H9 (cell line): Measurements from ENCODE around the gene ATXN7. TPM values are rescaled to one million over a fixed set of nuclear protein-coding genes. Genes with fewer than 3 reads are reported as not detected.

Experiments used
- DNase-seq: peaks from one replicate; pipeline ENCODE4 v3.0.0-alpha.2; 2017
- H2AFZ ChIP-seq: one replicate; pipeline ENCODE4 v1.6.1; 2013; ENCODE audit warnings: mild to moderate bottlenecking, low read length, control low read depth, moderate library complexity
- H2AK5ac ChIP-seq: 2 replicates; pipeline ENCODE4 v1.6.1; 2013; ENCODE audit warnings: low read length, control low read depth, mixed read lengths; ENCODE audit not compliant: insufficient read length
- H2BK120ac ChIP-seq: one replicate; pipeline ENCODE4 v1.6.1; 2013; ENCODE audit warnings: low read depth, mild to moderate bottlenecking, low read length, control low read depth, inconsistent platforms; ENCODE audit not compliant: poor library complexity, severe bottlenecking
- H2BK12ac ChIP-seq: 2 replicates; pipeline ENCODE4 v1.6.1; 2013; ENCODE audit warnings: low read length, control low read depth, mixed read lengths, low read depth; ENCODE audit not compliant: insufficient read length
- H2BK15ac ChIP-seq: 2 replicates; pipeline ENCODE4 v1.6.1; 2013; ENCODE audit warnings: low read depth, low read length, control low read depth
- H2BK20ac ChIP-seq: one replicate; pipeline ENCODE4 v1.6.1; 2013; ENCODE audit warnings: low read depth, mild to moderate bottlenecking, low read length, control low read depth, inconsistent platforms; ENCODE audit not compliant: poor library complexity, severe bottlenecking
- H2BK5ac ChIP-seq: 2 replicates; pipeline ENCODE4 v1.6.1; 2013; ENCODE audit warnings: low read length, control low read depth, mixed read lengths; ENCODE audit not compliant: insufficient read length
- H3K14ac ChIP-seq: 2 replicates; pipeline ENCODE4 v1.6.1; 2013; ENCODE audit warnings: low read length, control low read depth; ENCODE audit not compliant: insufficient read depth
- H3K18ac ChIP-seq: 2 replicates; pipeline ENCODE4 v1.6.1; 2013; ENCODE audit warnings: low read depth, mild to moderate bottlenecking, mixed read lengths, low read length, control low read depth; ENCODE audit not compliant: insufficient read length
- H3K23ac ChIP-seq: 2 replicates; pipeline ENCODE4 v1.6.1; 2013; ENCODE audit warnings: low read length, control low read depth, mixed read lengths, low read depth; ENCODE audit not compliant: insufficient read length
- H3K23me2 ChIP-seq: 2 replicates; pipeline ENCODE4 v1.6.1; 2013; ENCODE audit warnings: low read depth, mild to moderate bottlenecking, mixed read lengths, low read length, control low read depth; ENCODE audit not compliant: insufficient read length, poor library complexity, severe bottlenecking
- H3K27ac ChIP-seq: 2 replicates; pipeline ENCODE4 v1.5.1; 2013; ENCODE audit warnings: low read length, control low read depth, mixed read lengths, low read depth; ENCODE audit not compliant: insufficient read length
- H3K27me3 ChIP-seq: 2 replicates; pipeline ENCODE4 v1.6.1; 2013; ENCODE audit warnings: low read length, control low read depth, inconsistent platforms; ENCODE audit not compliant: insufficient read depth
- H3K4ac ChIP-seq: 2 replicates; pipeline ENCODE4 v1.6.1; 2013; ENCODE audit warnings: low read depth, mild to moderate bottlenecking, control low read depth, inconsistent platforms, low read length, moderate library complexity
- H3K4me1 ChIP-seq: 2 replicates; pipeline ENCODE4 v1.6.1; 2013; ENCODE audit warnings: low read length, control low read depth, inconsistent platforms; ENCODE audit not compliant: insufficient read depth
- H3K4me2 ChIP-seq: 2 replicates; pipeline ENCODE4 v1.6.1; 2013; ENCODE audit warnings: low read length, control low read depth, mixed read lengths; ENCODE audit not compliant: insufficient read length, insufficient read depth
- H3K56ac ChIP-seq: 2 replicates; pipeline ENCODE4 v1.6.1; 2013; ENCODE audit warnings: low read depth, mild to moderate bottlenecking, mixed read lengths, low read length, control low read depth; ENCODE audit not compliant: insufficient read length
- H3K79me1 ChIP-seq: 2 replicates; pipeline ENCODE4 v1.6.1; 2013; ENCODE audit warnings: low read depth, mild to moderate bottlenecking, moderate library complexity, low read length, control low read depth, inconsistent platforms; ENCODE audit not compliant: insufficient read depth, poor library complexity, severe bottlenecking
- H3K79me2 ChIP-seq: 2 replicates; pipeline ENCODE4 v1.6.1; 2013; ENCODE audit warnings: low read length, control low read depth, inconsistent platforms; ENCODE audit not compliant: insufficient read depth
- H3K9ac ChIP-seq: 2 replicates; pipeline ENCODE4 v1.6.1; 2013; ENCODE audit warnings: low read length, control low read depth, mixed read lengths; ENCODE audit not compliant: insufficient read length; ENCODE audit errors: extremely low read depth
- H3K9me3 ChIP-seq: one replicate; pipeline ENCODE4 v1.6.1; 2013; ENCODE audit warnings: low read depth, low read length, inconsistent platforms; ENCODE audit not compliant: control insufficient read depth
- H3T11ph ChIP-seq: one replicate; pipeline ENCODE4 v1.6.1; 2013; ENCODE audit warnings: mild to moderate bottlenecking, low read length, control low read depth, inconsistent platforms
- H4K20me1 ChIP-seq: one replicate; pipeline ENCODE4 v1.6.1; 2013; ENCODE audit not compliant: control insufficient read depth, insufficient read length, insufficient read depth
- H4K5ac ChIP-seq: 2 replicates; pipeline ENCODE4 v1.6.1; 2013; ENCODE audit warnings: low read depth, mild to moderate bottlenecking, mixed read lengths, low read length, control low read depth; ENCODE audit not compliant: insufficient read length
- H4K8ac ChIP-seq: replicated peaks from 2 replicates; pipeline ENCODE4 v1.6.1; 2013; ENCODE audit warnings: low read length, control low read depth, mixed read lengths, low read depth; ENCODE audit not compliant: insufficient read length
- H4K91ac ChIP-seq: 2 replicates; pipeline ENCODE4 v1.6.1; 2013; ENCODE audit warnings: low read depth, mild to moderate bottlenecking, moderate library complexity, mixed read lengths, low read length, control low read depth; ENCODE audit not compliant: insufficient read length
- H3K27ac Mint-ChIP-seq, 3 experiments: 2 replicates in 2 of 3; 3 replicates in 1 of 3; pipeline ENCODE4 v1.8.0; 2020 to 2021; ENCODE audit warnings: mixed read lengths in 3 of 3, mild to moderate bottlenecking in 1 of 3, moderate library complexity in 1 of 3
- H3K27me3 Mint-ChIP-seq: 2 replicates; pipeline ENCODE4 v1.8.0; 2021; ENCODE audit warnings: low read depth, mild to moderate bottlenecking, moderate library complexity, mixed read lengths
- H3K36me3 Mint-ChIP-seq, 3 experiments: 2 replicates in 2 of 3; 3 replicates in 1 of 3; pipeline ENCODE4 v1.8.0; 2020 to 2021; ENCODE audit warnings: low read depth in 3 of 3, mixed read lengths in 3 of 3; ENCODE audit not compliant: insufficient read depth in 1 of 3
- H3K4me1 Mint-ChIP-seq, 2 experiments: 2 replicates each; pipeline ENCODE4 v1.8.0; 2020; ENCODE audit warnings: mixed read lengths in 2 of 2
- H3K4me3 Mint-ChIP-seq, 2 experiments: 2 replicates in 1 of 2; 3 replicates in 1 of 2; pipeline ENCODE4 v1.8.0; 2020 to 2021; ENCODE audit warnings: mild to moderate bottlenecking in 2 of 2, mixed read lengths in 2 of 2, moderate library complexity in 1 of 2
- H3K9me3 Mint-ChIP-seq, 2 experiments: 2 replicates in 1 of 2; 3 replicates in 1 of 2; pipeline ENCODE4 v1.8.0; 2020; ENCODE audit warnings: mild to moderate bottlenecking in 2 of 2, mixed read lengths in 2 of 2, moderate library complexity in 1 of 2
- CTCF ChIP-seq: fragments of 200-600 bp; sonication (generic); conservative IDR thresholded peaks from 3 replicates; pipeline ENCODE4 v1.8.0; 2021; ENCODE audit warnings: antibody characterized with exemption, mild to moderate bottlenecking
- WGBS: extraction: QIAGEN DNeasy Blood & Tissue Kit; methylation state at CpG from one replicate; pipeline ENCODE4 v1.1.7; 2013; ENCODE audit warnings: missing lambda C conversion rate, low lambda C conversion rate, mixed read lengths; ENCODE audit not compliant: insufficient read length; ENCODE audit errors: extremely low coverage; 5-methylcytosine and 5-hydroxymethylcytosine counted together
- total RNA-seq: library from RNA; stranded (reverse); gene quantifications from 2 replicates; pipeline ENCODE4 v1.2.1, GENCODE V29; 2021

The ATXN7 gene
- total RNA-seq, 1 experiment from 2014 or later, result 21.5 TPM

- no peak for DNase-seq
- Mint-ChIP-seq H3K9me3 (no peaks in the 10 kb centered on the region; a peak in 1 of 5 replicates), H3K36me3 (no peaks in the 10 kb centered on the region), H3K27me3 (peaks cover 5% of the 10 kb centered on the region), H3K4me3 (no peak overlapping the region), H3K27ac (no peak overlapping the region; a peak in 1 of 7 replicates), H3K4me1 (peaks cover 48 to 49% of the 10 kb centered on the region in 2 experiments)
- Histone ChIP-seq H2AK5ac (no peak overlapping the region), H3K79me2 (no peaks in the 10 kb centered on the region), H2BK5ac (no peak overlapping the region), H3K27me3 (no peaks in the 10 kb centered on the region), H2BK12ac (no peak overlapping the region), H4K8ac (no peak overlapping the region), H4K91ac (no peak overlapping the region), H3K23me2 (no peaks in the 10 kb centered on the region), H4K5ac (no peak overlapping the region), H3K27ac (no peak overlapping the region), H3K9ac (no peak overlapping the region), H3K23ac (no peak overlapping the region), H3K18ac (no peak overlapping the region), H2BK20ac (no peak overlapping the region), H3K79me1 (no peaks in the 10 kb centered on the region), H4K20me1 (no peaks in the 10 kb centered on the region), H2BK120ac (peak overlapping the region; percentile 30), H3K4ac (no peak overlapping the region), H2BK15ac (no peak overlapping the region), H3K4me2 (no peak overlapping the region), H3T11ph (no peak overlapping the region), H2AFZ (no peak overlapping the region), H3K14ac (no peak overlapping the region), H3K56ac (no peak overlapping the region), H3K4me1 (peaks cover 14% of the 10 kb centered on the region; the same call in 1 of the 2 replicates), H3K9me3 (no peaks in the 10 kb centered on the region)
- no CpG with 5 or more reads among the region's 7 CpGs for WGBS
- TF ChIP-seq CTCF, result no peak
Measured at GRCh38 chr3:64047787-64048186, 184.1 kb downstream of the ATXN7 start.
